H1 (cell line): Measurements from ENCODE around the gene PARP14.

Source experiments
- EZH2 ChIP-seq: fragments of 200-600 bp; sonication (generic); IDR thresholded peaks from 2 replicates; pipeline ENCODE4 v1.7.1; 2012; ENCODE audit warnings: low read depth, mild to moderate bottlenecking, moderate library complexity, low read length, inconsistent platforms; ENCODE audit not compliant: severe bottlenecking
- HDAC6 ChIP-seq: IDR thresholded peaks from one replicate; pipeline ENCODE4 v1.7.1; 2012; ENCODE audit warnings: low read depth, mild to moderate bottlenecking, inconsistent platforms, low read length, moderate library complexity
- JUN ChIP-seq: IDR thresholded peaks from 2 replicates; pipeline ENCODE4 v1.6.1; 2011; ENCODE audit warnings: low read depth, mild to moderate bottlenecking, improper control_type of control experiment, low read length
- POLR2A ChIP-seq, 2 experiments: IDR thresholded peaks; 1 replicate in 1 of 2; 2 replicates in 1 of 2; pipeline ENCODE4 v1.6.1; 2011; ENCODE audit warnings: low read depth in 2 of 2, low read length in 2 of 2, mild to moderate bottlenecking in 2 of 2; ENCODE audit errors: control extremely low read depth in 1 of 2
- POLR2AphosphoS5 ChIP-seq: IDR thresholded peaks from 2 replicates; pipeline ENCODE4 v1.6.1; 2011; ENCODE audit warnings: low read depth, low read length
- SAP30 ChIP-seq: fragments of 300-600 bp; sonication (generic); IDR thresholded peaks from 2 replicates; pipeline ENCODE4 v1.7.1; 2012; ENCODE audit warnings: low read length, moderate library complexity, mild to moderate bottlenecking, inconsistent platforms; ENCODE audit not compliant: insufficient read depth, insufficient replicate concordance
- SIRT6 ChIP-seq: IDR thresholded peaks from one replicate; pipeline ENCODE4 v1.7.1; 2012; ENCODE audit warnings: low read length, inconsistent platforms
- ZNF274 ChIP-seq: IDR thresholded peaks from 2 replicates; pipeline ENCODE4 v1.7.0; 2012; ENCODE audit warnings: low read length, borderline replicate concordance; ENCODE audit errors: extremely low read depth
- TF ChIP-seq, protein P1 (sequence below), 3 experiments: IDR thresholded peaks; 1 replicate in 2 of 3; 2 replicates in 1 of 3; pipeline versions ENCODE4 v1.5.1 to v1.6.1; 2011; ENCODE audit warnings: low read length in 3 of 3, mild to moderate bottlenecking in 3 of 3, inconsistent platforms in 2 of 3, low read depth in 1 of 3, moderate library complexity in 1 of 3; ENCODE audit not compliant: insufficient read depth in 1 of 3; ENCODE audit errors: control extremely low read depth in 1 of 3
- TF ChIP-seq, protein P2 (sequence below): IDR thresholded peaks from 2 replicates; pipeline ENCODE4 v1.6.1; 2011; ENCODE audit warnings: low read length, improper control_type of control experiment
- TF ChIP-seq, protein P3 (sequence below): IDR thresholded peaks from 2 replicates; pipeline ENCODE4 v1.6.1; 2012; ENCODE audit warnings: inconsistent platforms

DNA sequence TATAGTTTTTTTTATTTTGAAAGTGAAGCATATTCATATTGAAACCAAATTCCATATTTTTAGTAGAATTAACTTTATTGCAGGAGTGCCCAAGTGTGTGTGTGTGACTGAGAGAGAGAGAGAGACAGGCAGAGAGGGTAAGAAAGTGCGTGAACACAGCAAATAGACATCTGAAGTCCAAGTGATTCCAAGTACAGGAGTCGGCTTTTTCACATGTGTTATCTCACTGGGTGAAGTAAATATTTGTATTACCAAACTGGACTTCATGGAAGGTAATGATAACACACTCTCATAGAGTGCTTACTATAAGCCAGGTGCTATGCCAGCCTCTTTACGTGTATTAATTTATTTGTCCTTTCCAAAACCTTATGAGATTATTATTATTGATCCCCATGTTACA, 12.0 kb downstream of the PARP14 start:
- TF ChIP-seq, protein P1, sequence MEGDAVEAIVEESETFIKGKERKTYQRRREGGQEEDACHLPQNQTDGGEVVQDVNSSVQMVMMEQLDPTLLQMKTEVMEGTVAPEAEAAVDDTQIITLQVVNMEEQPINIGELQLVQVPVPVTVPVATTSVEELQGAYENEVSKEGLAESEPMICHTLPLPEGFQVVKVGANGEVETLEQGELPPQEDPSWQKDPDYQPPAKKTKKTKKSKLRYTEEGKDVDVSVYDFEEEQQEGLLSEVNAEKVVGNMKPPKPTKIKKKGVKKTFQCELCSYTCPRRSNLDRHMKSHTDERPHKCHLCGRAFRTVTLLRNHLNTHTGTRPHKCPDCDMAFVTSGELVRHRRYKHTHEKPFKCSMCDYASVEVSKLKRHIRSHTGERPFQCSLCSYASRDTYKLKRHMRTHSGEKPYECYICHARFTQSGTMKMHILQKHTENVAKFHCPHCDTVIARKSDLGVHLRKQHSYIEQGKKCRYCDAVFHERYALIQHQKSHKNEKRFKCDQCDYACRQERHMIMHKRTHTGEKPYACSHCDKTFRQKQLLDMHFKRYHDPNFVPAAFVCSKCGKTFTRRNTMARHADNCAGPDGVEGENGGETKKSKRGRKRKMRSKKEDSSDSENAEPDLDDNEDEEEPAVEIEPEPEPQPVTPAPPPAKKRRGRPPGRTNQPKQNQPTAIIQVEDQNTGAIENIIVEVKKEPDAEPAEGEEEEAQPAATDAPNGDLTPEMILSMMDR (IDR thresholded peaks at IDR 0.05; ENCODE audit: control extremely low read depth in 1 of 3, insufficient read depth in 1 of 3, low read depth in 1 of 3, low read length in 3 of 3): no peak
- TF ChIP-seq POLR2A (IDR thresholded peaks at IDR 0.05; ENCODE audit: control extremely low read depth in 1 of 2, low read depth in 2 of 2, low read length in 2 of 2): no peak
- TF ChIP-seq ZNF274: no peak
- no peak for TF ChIP-seq SIRT6
- TF ChIP-seq, protein P2, sequence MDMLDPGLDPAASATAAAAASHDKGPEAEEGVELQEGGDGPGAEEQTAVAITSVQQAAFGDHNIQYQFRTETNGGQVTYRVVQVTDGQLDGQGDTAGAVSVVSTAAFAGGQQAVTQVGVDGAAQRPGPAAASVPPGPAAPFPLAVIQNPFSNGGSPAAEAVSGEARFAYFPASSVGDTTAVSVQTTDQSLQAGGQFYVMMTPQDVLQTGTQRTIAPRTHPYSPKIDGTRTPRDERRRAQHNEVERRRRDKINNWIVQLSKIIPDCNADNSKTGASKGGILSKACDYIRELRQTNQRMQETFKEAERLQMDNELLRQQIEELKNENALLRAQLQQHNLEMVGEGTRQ: no peak
- TF ChIP-seq, protein P3, sequence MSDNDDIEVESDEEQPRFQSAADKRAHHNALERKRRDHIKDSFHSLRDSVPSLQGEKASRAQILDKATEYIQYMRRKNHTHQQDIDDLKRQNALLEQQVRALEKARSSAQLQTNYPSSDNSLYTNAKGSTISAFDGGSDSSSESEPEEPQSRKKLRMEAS: no peak
- TF ChIP-seq JUN: no peak
- TF ChIP-seq HDAC6: no peak
- no peak for TF ChIP-seq EZH2
- TF ChIP-seq POLR2AphosphoS5: no peak
- TF ChIP-seq SAP30: no peak
